GM06990 (cell line): Measurements from ENCODE around the gene TPSD1.

Experiments
- DNase-seq: peaks from one replicate; pipeline ENCODE4 v3.0.0-alpha.2; 2011; ENCODE audit not compliant: insufficient read length; ENCODE audit errors: extremely low read depth
- H3K27me3 ChIP-seq: replicated peaks from 2 replicates; pipeline ENCODE4 v1.6.0; 2011; ENCODE audit warnings: low read length; ENCODE audit not compliant: control insufficient read depth, insufficient read depth
- H3K36me3 ChIP-seq: 2 replicates; pipeline ENCODE4 v1.5.1; 2011; ENCODE audit warnings: low read length; ENCODE audit not compliant: control insufficient read depth, insufficient read depth
- H3K4me3 ChIP-seq: replicated peaks from 2 replicates; pipeline ENCODE4 v1.5.1; 2011; ENCODE audit warnings: low read depth, mild to moderate bottlenecking, control low read depth, low read length
- TF ChIP-seq, protein P1 (sequence below): IDR thresholded peaks from 2 replicates; pipeline ENCODE4 v1.5.1; 2011; ENCODE audit warnings: low read length, control low read depth, mild to moderate bottlenecking, inconsistent platforms; ENCODE audit not compliant: insufficient read depth, poor library complexity, severe bottlenecking

Gene TPSD1

GRCh38 chr16:1257561-1258224 lies 1.8 kb downstream of the TPSD1 start:
- Histone ChIP-seq H3K4me3 (no peak overlapping the region), H3K27me3 (no peaks in the 10 kb centered on the region; the same call in 1 of the 2 replicates), H3K36me3 (no peaks in the 10 kb centered on the region)
- no peak for DNase-seq
- TF ChIP-seq, protein P1, sequence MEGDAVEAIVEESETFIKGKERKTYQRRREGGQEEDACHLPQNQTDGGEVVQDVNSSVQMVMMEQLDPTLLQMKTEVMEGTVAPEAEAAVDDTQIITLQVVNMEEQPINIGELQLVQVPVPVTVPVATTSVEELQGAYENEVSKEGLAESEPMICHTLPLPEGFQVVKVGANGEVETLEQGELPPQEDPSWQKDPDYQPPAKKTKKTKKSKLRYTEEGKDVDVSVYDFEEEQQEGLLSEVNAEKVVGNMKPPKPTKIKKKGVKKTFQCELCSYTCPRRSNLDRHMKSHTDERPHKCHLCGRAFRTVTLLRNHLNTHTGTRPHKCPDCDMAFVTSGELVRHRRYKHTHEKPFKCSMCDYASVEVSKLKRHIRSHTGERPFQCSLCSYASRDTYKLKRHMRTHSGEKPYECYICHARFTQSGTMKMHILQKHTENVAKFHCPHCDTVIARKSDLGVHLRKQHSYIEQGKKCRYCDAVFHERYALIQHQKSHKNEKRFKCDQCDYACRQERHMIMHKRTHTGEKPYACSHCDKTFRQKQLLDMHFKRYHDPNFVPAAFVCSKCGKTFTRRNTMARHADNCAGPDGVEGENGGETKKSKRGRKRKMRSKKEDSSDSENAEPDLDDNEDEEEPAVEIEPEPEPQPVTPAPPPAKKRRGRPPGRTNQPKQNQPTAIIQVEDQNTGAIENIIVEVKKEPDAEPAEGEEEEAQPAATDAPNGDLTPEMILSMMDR, result no peak

DNA sequence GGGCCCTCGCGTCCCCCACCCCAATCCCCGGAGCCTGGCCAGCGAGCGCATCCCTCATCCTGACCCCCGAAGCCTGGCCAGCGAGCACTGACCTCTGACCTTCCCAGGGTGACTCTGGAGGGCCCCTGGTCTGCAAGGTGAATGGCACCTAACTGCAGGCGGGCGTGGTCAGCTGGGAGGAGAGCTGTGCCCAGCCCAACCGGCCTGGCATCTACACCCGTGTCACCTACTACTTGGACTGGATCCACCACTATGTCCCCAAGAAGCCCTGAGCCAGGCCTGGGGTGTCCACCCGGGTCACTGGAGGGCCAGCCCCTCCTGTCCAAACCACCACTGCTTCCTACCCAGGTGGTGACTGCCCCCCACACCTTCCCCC lies 2.3 kb downstream of the TPSD1 start:
- H3K4me3 ChIP-seq, result no peak overlapping the region
- no peak for DNase-seq
- TF ChIP-seq, protein P1, result no peak
- H3K36me3 ChIP-seq, result no peaks in the 10 kb centered on the region
- H3K27me3 ChIP-seq, result no peaks in the 10 kb centered on the region; the same call in 1 of the 2 replicates

GRCh38 chr16:1258906-1259759 lies 3.3 kb downstream of the TPSD1 start:
- Histone ChIP-seq H3K4me3 (no peak overlapping the region), H3K27me3 (no peaks in the 10 kb centered on the region; the same call in 1 of the 2 replicates), H3K36me3 (no peaks in the 10 kb centered on the region)
- DNase-seq, result no peak
- TF ChIP-seq, protein P1, result no peak

DNA sequence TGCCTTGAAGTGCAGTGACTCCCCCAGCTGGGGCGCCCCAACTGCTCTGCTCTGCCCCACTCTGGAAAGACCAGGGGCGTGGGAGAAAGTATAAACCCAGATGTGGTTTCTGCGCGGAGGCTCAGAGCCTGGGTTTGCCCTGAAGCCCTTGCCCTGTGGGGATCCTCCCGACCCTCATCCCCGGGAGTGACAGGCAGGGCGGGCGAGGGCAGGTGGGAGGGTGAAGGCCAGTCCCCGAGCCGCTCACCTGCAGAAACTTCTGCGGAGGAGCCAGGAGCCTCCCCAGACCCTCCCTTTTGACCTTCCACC lies 3.8 kb downstream of the TPSD1 start:
- Histone ChIP-seq H3K36me3 (no peaks in the 10 kb centered on the region), H3K27me3 (no peaks in the 10 kb centered on the region; the same call in 1 of the 2 replicates), H3K4me3 (no peak overlapping the region)
- no peak for DNase-seq
- TF ChIP-seq, protein P1, result no peak

DNA sequence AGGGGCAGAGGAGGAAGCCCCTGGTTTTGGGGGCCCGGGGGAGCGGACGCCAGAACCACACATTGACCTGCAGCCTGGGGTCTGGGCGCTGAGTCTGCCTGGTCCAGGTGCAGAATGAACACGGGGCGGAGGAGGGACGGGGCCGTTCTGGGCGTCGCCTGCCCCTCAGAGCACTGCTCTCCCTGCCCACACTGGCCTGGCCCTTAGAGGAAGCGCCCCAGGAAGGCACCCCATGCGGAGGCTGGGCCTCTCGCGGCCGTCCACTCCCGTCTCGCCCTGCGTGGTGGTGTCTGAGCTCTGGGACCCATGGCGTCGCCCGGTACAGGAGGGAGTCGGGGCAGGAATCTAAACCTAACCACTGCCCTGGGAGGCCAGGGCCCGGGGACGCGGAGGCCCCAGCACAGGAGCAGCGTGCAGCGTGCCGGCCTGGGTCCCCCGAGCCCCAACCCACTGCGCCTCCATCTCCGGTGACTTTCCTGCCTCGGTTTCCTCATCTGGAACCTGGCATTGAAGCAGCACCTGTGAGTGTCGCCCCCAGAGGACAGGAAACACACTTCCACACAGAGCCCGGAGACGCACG lies 4.3 kb downstream of the TPSD1 start:
- no peak for DNase-seq
- Histone ChIP-seq H3K4me3 (no peak overlapping the region), H3K36me3 (no peaks in the 10 kb centered on the region), H3K27me3 (no peaks in the 10 kb centered on the region; the same call in 1 of the 2 replicates)
- TF ChIP-seq, protein P1, result no peak
